CD4-positive, alpha-beta T cell treated with Interleukin-17A for 4 hours (primary cell): Measurements from ENCODE around the gene PLD3.
"Not testable (repeated sequence)": the region's sequence is repeated elsewhere in the genome, so short reads cannot be mapped to it uniquely, and the experiment has no call there.

Source experiments
- DNase-seq: peaks from one replicate; pipeline ENCODE4 v3.0.0-alpha.2; 2020; ENCODE audit warnings: mixed read lengths

The PLD3 gene

DNA sequence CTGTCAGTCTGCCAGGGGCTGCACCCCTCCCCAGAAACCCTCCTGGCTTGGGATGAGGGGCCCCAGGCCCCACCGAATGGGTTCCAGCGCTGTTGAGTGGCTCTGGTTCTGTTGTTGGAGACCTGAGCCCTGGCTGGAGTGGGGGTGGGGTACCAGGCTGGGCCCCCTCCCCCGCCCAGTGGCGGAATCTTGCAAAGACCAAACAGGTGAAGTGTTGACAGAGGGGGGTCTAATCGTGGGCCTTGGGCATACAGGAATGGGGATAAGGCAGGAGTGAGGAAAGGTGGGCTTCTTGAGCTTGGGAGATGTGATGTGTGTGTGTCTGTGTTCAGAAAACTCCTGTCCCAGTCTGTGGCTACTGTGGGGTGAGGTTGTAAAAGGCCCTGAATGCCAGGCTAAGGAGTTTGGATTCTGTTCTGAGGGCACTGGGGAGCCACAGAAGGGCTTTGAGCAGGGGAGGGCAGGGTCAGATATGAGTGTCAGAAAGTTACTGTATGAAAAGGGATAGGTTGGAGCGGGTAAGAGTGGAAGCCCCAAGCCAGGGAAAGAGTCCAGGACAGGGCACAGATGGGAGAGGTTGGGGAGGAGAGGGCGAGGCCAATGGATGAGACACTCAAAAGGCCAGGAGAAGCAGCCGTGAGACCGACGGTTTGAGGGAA, 41.7 kb downstream of the PLD3 start, which contains the start of gene HIPK4:
HIPK4 (minus strand) TSS at position 98 of the 659 bp plus-strand sequence. CDS start 279 bp downstream, outside the sequence.
- no peak for DNase-seq

DNA sequence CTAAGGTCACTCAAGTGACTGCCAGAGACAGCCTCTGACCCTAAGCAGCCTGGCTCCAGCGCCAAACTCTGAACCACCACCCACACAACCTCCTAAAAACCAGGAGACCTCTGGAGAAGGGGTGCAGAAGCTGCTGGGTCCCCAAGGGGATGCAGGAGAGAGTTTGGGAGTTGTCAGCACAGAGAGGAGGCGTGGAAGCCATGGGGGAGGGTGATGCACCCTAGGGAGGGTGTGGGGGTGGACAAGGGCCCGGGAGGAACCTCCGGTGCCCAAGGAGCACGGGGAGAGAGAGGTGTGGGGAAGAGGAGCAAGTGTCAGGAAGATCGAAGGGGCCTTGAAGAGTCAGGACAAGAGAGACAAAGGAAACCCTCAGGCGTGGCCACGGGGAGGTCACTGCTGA, 43.6 kb downstream of the PLD3 start:
- DNase-seq: no peak

DNA sequence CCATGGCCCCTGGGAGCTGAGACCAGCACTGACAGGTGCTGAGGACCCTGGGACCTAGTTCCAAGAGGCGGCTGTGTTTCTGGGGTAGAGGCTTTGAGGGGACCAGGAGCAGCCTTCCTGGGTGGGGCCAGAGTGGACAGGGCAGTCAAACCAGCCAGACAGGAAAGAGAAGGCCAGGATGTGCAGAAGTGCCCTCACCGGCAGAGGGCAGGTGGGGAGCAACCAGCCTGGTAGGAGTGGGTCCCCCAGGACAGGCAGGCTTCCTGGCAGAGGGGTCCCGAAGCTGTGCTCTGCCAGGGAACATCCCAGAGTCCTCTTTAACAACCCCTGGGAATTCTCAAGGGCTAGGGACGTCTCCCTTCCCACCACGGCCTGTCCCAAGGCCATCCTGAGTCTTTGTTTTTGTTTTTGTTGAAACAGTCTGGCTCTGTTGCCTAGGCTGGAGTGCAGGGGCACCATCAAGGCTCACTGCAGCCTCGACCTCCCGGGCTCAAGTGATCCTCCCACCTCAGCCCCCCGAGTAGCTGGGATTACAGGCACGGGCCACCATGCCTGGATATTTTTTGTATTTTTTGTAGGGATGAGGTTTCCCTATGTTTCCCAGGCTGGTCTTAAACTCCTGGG, 44.5 kb downstream of the PLD3 start:
- DNase-seq: no peak

DNA sequence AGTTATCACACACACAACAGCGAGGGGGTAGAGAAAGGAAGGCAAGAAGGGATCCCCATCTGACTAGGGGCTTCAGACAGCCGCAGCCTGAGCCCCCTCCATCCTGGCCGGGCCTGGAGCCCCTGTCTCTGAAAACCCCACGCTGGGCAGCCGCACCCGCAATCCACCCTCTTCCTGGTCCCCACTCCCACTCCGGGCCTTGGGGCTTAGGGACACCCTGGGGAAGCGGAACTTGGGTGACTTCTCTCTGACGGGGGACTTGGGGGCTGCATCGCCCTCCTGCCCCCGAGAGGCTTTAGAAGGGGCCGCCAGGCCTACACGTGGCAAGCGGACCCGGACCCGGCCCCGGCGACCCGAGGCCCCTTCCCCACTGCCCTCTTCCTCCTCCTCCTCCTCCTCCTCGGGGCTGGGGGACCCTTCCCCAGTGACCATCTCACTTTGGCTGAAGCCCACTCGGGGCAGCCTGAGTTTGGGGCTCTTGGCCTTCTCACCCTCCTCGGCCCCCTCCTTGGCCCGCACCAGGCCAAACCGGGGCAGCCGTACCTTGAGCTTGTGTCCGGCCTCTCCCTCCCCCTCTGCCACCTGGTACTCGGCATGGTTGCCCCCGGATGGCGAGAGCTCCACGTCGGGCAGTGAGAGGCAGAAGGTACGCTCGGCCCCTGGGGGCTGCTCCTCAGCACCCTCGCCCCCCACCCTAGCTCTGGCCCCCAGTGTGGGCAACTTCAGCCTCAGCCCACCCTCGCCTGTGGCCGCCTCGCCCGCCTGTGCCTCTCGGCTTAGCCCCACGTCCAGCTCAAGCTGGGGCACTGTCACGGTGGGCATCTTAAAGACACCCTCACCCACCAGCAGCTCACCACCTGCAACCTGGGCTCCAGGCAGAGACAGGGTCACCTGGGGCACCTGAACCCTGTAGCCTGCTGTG, 45.7 kb downstream of the PLD3 start:
- DNase-seq: no peak

DNA sequence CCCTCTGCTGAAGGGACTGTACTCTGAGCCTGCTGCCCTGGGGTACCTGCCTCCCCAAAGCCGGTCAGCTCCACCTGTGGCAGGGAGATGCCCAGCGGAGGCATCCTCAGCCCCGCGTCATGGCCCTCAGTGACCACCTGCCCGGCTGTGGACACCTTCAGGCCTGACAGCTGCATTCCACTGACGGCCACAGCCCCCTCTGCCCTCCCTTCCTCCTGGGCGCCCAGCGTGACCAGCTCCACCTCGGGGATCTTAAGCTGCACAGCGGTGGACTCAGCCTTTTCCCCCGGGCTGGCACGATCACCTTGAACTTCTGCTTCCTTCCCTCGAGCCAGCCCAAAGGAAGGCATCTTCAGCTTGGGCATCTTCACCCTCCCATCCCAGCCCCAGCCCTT, 46.3 kb downstream of the PLD3 start:
- no peak for DNase-seq

DNA sequence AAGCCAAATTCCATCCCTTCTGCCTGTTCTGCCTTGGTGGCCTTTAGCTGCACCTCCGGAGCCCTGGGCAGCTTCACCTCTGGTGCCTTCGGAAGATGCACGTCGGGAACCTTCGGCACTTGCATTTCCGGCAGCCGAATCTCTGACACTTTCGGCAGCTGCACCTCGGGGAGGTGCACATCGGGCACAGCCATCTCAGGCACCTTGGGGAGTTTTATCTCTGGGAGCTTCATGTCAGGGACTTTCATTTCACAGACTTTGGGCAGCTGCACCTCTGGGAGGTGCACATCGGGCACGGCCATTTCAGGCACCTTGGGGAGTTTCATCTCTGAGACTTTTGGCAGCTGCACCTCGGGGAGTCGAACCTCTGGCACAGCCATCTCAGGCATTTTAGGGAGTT, 47.5 kb downstream of the PLD3 start:
- no peak for DNase-seq

DNA sequence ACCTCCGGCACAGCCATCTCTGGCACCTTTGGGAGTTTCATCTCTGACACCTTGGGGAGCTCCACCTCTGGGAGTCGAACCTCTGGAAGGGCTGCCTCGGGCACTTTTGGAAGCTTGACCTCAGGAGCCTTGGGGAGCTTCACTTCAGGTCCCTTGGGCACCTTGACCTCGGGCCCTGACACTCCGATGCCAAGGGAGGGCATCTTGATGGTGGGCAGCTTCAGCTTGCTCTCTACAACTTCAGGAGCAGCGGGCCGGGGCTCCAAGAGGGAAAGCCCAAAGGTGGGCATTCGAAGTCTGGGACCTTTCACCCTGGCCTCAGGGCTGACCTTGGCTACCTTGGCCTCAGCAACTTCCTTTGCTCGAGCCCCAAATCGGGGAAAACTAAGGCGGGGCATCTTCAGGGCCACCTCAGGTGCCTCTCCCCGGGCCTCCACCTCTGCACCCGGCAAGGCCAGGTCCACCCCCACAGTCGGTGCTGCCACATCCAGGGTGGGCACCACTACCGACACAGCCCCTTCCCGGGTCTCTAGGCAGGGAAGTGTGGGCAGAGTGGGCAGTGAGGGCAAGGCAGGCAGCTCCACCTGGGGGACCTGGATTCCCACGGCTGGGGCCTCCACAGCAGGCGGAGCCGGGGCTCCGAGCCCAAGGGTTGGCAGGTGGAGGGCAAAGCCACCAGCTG, 48.5 kb downstream of the PLD3 start:
- DNase-seq: no peak

DNA sequence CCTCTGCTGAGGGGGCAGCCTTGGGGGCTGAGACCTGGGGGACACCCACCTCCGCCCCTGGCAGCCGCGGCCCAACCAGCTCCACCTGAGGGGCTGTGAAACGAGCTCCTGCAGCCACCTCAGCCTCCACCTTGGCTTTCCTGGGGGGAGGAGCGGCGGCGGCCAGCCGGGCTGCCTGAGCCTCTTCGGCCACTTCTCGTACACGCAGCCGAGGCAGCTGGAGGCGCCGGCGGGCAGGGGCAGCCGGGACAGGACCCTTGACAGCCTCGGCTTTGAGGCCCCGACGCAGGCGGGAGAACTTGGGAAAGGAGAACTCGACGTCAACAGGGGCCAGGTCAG, 49.0 kb downstream of the PLD3 start:
- no peak for DNase-seq

DNA sequence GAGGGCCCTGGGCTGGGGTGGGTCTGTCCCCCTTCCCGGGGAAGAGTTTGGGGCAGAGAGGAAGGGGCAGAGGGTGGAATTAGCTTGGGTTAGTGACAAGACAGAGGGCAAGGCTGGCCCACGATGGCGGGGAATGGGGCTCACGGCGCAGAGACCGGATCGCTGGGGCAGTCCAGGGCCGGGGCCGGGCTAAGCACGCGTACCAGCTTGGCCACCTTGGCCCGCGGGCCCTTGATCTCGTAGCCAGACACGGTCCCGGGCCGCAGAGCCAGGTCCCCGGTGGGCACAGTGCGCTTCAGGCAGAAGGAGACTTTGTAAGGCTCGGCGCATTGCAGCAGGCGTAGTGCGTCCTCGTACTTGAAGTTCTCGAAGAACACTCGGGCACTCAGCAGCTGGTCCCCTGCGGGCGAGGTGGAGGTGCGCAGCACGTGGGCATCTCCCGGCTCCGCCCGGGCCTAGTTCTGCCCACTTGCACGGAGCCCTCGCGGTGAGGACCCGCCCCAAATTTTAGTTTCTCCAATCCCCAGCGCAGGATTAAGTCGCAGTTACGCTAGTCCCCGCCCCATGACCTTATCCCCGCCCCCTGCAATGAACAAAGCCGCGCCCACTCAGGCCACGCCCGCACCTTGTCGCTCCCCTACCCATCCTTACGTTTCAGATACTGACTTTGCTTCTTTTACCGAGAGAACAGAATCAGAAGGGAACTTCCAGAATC, 50.1 kb downstream of the PLD3 start:
- peak; percentile 84 for DNase-seq

DNA sequence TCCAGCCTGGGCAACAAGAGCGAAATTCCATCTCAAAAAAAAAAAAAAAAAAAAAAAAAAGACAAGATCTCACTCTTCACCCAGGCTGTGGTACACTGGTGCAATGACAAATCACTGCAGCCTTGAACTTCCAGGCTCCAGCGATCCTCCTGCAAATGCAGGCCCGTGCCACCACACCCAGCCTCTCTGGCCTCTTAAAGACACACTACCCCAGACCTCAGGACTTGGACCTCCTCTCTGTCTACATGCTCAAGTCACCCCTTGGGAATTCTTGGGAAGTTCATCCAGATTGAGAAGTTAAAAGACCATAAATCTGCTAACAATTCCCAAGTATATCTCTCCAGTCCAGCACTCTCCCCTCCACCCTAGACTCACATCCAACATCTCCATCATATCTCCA, 52.1 kb downstream of the PLD3 start:
- no peak for DNase-seq

DNA sequence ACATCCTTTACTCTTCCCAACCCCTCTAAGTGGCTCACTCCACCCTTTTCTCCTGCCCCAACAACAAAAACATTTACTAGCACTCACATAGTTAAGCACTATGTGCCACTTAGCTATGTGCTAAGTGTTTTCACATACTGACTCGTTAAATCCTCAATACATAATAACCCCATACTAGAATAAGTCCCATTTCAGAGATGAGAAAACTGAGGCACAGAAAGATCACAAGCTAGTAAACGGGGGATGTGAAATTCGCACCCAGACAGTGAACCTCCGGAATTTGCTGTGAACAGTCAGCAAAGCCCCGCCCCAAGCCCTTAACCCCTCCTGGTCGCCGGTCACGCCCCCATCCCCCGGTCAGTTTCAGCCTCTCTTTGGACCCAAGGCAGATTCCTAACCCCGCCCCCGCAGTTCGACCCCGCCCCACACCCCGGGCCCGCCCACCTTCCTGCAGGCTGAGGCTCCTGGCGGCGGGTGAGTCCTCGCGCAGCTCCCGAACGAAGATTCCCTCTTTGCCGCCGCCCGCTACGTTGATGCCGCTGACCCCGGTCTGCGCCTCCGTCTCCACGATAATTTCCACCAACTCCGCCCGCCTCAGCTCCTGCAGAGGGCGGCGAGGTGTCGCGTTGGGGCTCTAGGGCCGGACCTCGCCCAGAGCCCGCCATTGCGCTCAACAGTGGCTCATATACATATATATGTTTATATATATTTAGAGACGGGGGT, 54.9 kb downstream of the PLD3 start:
- DNase-seq: peak; percentile 90

DNA sequence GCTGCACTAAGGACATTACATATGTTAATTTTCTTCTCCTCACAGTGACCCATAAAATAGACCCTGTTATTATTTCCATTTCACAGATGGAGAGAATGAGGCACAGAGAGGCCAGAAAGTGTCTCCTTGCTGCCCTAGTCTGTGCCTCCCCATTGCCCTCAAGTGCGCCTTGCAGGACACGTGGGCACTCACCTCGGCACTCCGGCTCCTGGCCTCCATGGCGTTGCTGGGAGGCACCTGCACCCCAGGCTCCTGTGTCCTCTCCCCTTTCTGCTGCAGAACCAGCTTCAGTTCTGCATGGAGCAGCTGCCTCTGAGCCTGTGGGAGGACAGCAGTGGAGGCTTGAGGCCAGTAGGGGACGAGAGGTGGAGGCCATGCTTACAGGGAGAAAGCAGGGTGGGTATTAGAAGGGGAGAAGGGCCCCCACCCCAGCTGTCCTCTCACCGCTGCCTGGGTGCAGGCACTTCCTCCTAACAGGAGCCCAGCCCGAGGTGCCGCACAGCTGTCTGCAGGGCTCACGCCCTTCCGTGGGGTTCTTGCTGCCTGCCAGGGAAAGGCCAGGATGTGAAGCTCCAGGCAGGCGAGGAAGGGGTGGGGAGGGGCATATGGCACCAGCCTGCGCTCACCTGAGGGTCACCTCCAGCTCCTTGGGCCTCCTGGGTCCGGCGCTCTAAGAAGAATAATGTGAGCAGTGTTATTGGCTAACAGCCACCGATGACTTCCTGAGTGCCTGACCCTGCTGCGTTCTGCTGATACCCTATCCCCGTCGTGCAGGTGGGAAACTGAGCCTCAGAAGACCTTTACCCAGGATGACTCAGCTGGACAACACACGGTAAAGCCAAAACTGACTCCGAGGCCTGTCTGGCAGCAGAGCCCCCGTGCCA, 59.5 kb downstream of the PLD3 start:
- DNase-seq: peak; percentile 15

DNA sequence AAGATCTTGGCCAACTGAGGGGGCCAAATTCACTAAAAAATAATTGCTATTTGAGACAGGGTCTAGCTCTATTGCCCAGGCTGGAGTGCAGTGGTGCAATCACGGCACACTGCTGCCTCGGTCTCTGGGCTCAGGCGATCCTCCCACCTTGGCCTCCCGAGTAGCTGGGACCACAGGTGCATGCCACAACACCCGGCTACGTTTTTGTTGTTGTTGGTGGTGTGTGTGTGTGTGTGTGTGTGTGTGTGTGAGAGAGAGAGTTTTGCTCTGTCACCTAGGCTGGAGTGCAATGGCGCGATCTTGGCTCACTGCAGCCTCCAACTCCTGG, 60.1 kb downstream of the PLD3 start:
- DNase-seq: not testable (repeated sequence)

DNA sequence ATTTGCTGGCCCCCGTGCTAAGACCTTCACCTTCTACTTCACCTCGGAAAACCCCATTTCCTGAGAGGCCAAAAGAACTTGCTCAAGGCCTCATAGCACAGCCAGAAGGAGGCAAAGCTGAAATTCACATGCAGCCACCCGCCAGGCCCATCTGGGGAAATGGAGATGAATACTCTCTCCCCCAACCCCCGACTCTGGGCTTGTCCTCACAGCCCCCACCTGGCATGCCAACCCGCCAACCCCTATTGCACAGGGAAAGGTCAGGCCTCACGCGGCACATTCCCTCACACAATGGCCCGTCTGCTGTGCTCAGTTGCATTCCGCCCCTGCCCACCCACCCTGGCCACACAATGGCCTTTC, 61.5 kb downstream of the PLD3 start:
- DNase-seq: no peak

DNA sequence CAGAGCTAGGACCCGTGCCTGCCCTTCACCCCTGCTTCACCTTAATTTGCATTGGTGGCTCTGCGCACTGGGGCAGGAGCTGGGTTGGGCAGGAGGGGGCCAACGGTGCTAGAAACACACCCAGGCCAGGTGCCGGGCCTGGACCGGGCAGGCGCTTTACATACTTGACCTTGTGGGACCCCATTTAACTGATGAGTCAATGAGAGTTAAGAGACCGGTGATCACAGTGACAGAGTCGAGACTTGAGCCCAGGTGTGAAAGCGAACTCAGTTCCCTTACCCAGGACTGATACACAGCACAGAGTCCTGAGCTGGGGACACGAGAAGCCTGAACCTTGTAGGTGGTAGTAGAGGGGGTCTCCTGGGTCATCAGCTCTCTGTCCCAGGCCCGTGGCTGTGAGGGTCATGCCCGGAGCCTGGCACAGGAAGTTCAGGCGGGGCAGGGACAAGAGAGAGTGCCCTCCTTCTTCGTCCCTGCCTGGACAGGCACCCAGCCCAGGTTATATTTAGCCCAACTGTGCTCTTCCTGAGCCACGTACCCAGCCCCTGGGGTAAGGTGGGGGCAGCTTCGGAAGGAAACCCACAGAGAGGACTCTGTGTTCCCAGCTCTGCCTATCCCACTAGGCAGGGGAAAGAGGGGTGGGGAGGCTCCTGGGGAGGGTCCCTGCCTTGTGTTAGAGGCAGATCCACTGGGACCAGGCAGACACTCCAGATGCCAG, 62.8 kb downstream of the PLD3 start:
- no peak for DNase-seq

DNA sequence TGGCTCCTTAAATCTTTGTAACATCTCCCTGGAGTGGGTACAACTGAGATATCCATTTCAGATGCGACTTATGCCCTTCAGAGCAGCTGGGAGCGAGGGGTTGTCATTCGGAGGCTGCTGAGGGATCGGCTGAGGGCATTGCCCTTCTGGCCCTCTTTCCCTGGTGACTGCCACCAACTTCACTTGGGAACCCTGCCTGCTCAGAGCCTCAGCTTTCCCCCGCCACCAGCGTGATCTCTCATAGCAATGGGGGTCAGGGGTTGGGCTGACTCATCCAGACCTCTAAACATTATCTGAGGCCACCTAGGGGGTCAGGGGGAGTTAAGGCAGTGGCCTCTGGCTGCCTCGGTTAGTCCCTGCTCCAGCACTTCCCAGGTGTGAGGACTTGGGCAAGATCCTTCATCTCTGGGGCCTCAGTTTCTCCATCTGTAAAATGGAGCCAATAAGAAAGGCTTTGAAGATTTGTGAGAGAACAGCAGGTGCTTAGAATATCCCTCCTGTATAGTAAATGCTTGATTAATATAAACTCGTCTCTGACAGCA, 63.5 kb downstream of the PLD3 start:
- DNase-seq: no peak

DNA sequence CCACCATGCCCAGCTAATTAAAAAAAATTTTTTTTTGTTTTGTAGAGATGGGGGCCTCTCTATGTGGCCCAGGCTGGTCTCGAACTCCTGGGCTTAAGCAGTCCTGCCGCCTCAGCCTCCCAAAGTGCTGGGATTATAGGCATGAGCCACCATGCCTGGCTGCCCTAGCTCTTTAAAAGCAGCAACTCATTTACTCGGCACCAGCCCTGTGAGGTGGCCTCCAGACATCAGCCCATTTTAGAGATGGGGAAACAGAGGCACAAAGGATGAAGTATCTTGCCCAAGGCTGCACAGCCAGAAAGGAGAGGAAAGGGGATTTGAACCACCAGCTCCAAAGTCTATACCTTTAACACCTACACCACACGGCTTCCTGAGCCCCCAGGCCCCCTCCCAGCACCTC, 64.4 kb downstream of the PLD3 start:
- DNase-seq: no peak

DNA sequence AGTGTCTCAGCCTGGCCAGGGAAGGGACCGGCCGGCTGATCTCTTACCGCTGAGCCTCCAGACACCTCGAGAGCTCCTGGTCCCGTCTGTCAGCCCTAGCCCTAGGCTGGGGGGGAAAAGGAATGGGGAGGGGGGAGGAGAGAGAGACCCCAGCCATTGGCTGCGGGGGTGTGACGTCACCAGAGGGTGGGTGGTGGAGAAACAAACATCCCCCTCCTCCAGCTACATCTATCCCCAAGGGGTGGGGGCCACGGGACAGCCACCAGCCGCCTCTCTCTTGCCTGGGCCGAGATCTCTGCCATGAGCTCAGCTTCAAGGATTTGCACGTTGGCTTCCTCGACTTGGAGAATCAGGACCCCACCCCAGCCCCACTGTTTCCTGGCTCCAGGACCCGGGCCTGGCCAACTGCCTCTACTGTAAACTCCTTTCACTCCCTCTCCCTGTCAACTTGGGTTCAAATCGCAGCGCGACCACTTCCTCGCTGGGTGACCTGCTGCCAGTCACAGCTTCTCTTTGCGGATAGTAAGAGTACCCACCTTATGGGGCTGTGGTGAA, 64.9 kb downstream of the PLD3 start, which contains the start of gene PRX:
PRX (minus strand) TSS at position 88 of the 555 bp plus-strand sequence. CDS start 5,446 bp downstream, outside the sequence.
- DNase-seq: no peak
